Activated CD4-positive, alpha-beta T cell treated with anti-CD3 and anti-CD28 coated beads for 36 hours (primary cell): ENCODE measurements around the gene OR13C5. TPM values are rescaled to one million over a fixed set of nuclear protein-coding genes. Genes with fewer than 3 reads are reported as not detected.
"Not testable (repeated sequence)": the region's sequence is repeated elsewhere in the genome, so short reads cannot be mapped to it uniquely, and the experiment has no call there.

ENCODE experiments used
- ATAC-seq: fragments of 200-7000 bp; cut with Tn5 transposase; one replicate; pipeline ENCODE4 v1.10.0; 2021; ENCODE audit warnings: mild to moderate bottlenecking, moderate library complexity
- CTCF ChIA-PET: fragments of 350-600 bp; sonication (Branson Sonifier 250); formaldehyde crosslinking; loops from one replicate; lab custom pipeline; 2021; ENCODE audit warnings: antibody characterized with exemption; lab: Charles Lee
- POLR2A ChIA-PET: fragments of 350-600 bp; sonication (Branson Sonifier 250); formaldehyde crosslinking; loops from one replicate; lab custom pipeline; 2021; ENCODE audit warnings: antibody characterized with exemption, inconsistent platforms; lab: Charles Lee
- DNase-seq: peaks from one replicate; pipeline ENCODE4 v3.0.0-alpha.2; 2020
- H3K27ac Mint-ChIP-seq: one replicate; pipeline ENCODE4 v1.8.0; 2021; ENCODE audit warnings: mixed read lengths
- H3K27me3 Mint-ChIP-seq: one replicate; pipeline ENCODE4 v1.8.0; 2021; ENCODE audit warnings: mixed read lengths
- H3K36me3 Mint-ChIP-seq: one replicate; pipeline ENCODE4 v1.8.0; 2021; ENCODE audit warnings: low read depth, mixed read lengths
- H3K4me1 Mint-ChIP-seq: one replicate; pipeline ENCODE4 v1.8.0; 2021; ENCODE audit warnings: mixed read lengths
- H3K4me3 Mint-ChIP-seq: one replicate; pipeline ENCODE4 v1.8.0; 2021; ENCODE audit warnings: mild to moderate bottlenecking, moderate library complexity, mixed read lengths
- H3K9me3 Mint-ChIP-seq: one replicate; pipeline ENCODE4 v1.8.0; 2021; ENCODE audit warnings: low read depth, mixed read lengths
- intact Hi-C, 2 experiments: fragments of 100-400 bp; cut with DNase I in 1 of 2; cut with micrococcal nuclease in 1 of 2; formaldehyde crosslinking; loops; one replicate each; pipeline versions ENCODE4 v1.14.2 to v1.15.1; 2022 to 2024; cut with DNase I, micrococcal nuclease
- total RNA-seq, 2 experiments: library from RNA; stranded (reverse); gene quantifications; one replicate each; pipeline ENCODE4 v1.2.3, GENCODE V29; 2021

Gene OR13C5
- total RNA-seq, result not detected

DNA sequence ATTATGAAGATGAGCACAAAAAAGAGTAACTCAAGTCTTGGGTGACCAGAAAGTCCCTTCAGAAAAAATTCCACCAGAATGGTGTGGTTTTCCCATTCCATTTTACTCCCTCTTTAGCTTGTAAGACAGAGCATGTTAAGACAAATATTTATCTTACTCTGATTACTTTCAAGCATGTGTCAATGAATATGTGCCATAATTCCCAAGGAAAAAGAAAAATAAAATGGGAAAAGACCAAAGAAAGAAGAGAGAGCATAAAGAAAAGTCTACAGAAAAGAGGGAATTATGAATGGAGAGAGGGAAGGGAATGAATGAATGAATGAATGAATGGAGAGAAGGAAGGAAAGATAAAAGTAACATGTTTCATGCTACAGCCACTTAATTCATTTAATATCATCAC lies at the start of gene OR13C5:
OR13C5 (minus strand) TSS at position 101 of the 400 bp plus-strand sequence; CDS start at position 101, 0 bp downstream.
- DNase-seq, H3K4me3 Mint-ChIP-seq, ATAC-seq, H3K36me3 Mint-ChIP-seq, intact Hi-C loops, H3K27me3 Mint-ChIP-seq, H3K27ac Mint-ChIP-seq, H3K4me1 Mint-ChIP-seq, H3K9me3 Mint-ChIP-seq, CTCF ChIA-PET, POLR2A ChIA-PET: not testable (repeated sequence)

DNA sequence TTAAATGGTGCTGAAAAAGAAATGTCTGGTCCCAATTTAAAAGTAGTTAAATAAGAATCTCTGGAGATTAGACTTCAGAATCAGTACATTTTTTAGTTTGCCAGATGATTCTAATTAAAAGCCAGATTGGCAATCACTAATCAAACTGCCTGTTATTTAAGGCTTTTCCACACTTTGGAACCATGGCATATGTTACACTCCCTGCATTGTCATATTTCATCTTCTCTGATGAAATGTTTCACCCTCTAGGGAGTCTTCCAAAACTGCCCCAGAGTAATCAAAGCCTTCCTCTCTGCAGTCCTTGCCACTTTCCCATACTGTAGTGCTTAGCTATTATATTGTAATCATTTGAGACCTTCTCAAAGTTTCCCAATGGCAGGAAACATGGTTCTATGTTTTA lies 36.2 kb upstream of the OR13C5 start:
- ChIA-PET POLR2A (no interaction called here), CTCF (no interaction called here)
- ATAC-seq (no peak), DNase-seq (no peak)
- H3K36me3 Mint-ChIP-seq, result no peaks in the 10 kb centered on the region
- no peak overlapping the region for H3K27ac Mint-ChIP-seq
- H3K4me1 Mint-ChIP-seq, result no peaks in the 10 kb centered on the region
- H3K9me3 Mint-ChIP-seq, result peaks cover 21% of the 10 kb centered on the region
- H3K4me3 Mint-ChIP-seq, result no peak overlapping the region
- intact Hi-C loops, result no loop called here
- H3K27me3 Mint-ChIP-seq, result peaks cover 3% of the 10 kb centered on the region

DNA sequence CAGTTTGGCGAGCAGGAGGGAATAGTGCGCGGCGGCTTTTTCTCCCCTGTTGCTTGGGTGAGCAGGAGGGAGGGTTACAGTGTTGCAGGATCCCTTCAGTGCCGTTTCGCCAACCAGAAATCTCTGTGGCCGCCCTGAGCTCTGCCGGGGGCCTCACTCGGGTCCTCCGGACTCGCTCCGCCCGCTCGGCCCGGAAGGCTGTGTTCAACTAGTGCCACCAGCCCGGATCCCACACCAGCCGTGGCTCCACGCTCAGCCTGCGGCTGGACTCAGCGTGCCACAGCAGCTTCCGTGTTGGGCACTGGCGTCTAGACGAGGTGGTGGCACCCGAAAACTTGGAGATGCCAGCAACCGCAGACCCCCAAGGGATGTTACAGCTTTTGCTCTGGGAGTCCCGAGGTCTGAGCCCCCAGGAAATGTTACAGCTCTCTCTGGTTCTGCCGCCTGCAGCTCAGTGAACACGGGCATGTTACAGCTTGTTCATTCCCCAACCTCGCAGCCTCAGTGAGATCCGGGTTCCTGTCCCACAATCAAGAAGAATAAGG lies 34.8 kb upstream of the OR13C5 start:
- Mint-ChIP-seq H3K9me3 (peaks cover 11% of the 10 kb centered on the region), H3K4me1 (no peaks in the 10 kb centered on the region), H3K4me3 (no peak overlapping the region), H3K36me3 (no peaks in the 10 kb centered on the region), H3K27me3 (peaks cover 3% of the 10 kb centered on the region), H3K27ac (no peak overlapping the region)
- ChIA-PET POLR2A (no interaction called here), CTCF (no interaction called here)
- ATAC-seq (no peak), DNase-seq (no peak)
- intact Hi-C loops, result no loop called here

GRCh38 chr9:104625964-104626363 lies 26.8 kb upstream of the OR13C5 start:
- ATAC-seq, DNase-seq, H3K4me1 Mint-ChIP-seq, H3K27me3 Mint-ChIP-seq, CTCF ChIA-PET, H3K4me3 Mint-ChIP-seq, intact Hi-C loops, H3K36me3 Mint-ChIP-seq, H3K27ac Mint-ChIP-seq, H3K9me3 Mint-ChIP-seq: not testable (repeated sequence)
- POLR2A ChIA-PET, result interaction anchor here (0.8 kb wide), 1 partner anchor 23 kb away, joined by 5 read pairs; no protein-coding TSS in a partner anchor

- no peaks in the 10 kb centered on the region for H3K36me3 Mint-ChIP-seq
- H3K9me3 Mint-ChIP-seq, result peaks cover 4% of the 10 kb centered on the region
- ChIA-PET CTCF (no interaction called here), POLR2A (no interaction called here)
- no peak for DNase-seq
- H3K4me3 Mint-ChIP-seq, result no peak within 1 kb of the TSS
- no peak within 1 kb of the TSS for H3K27ac Mint-ChIP-seq
- intact Hi-C loops, result loop anchor here in 1 of 2 experiments (5.0 kb wide), 1 partner anchor 49 kb away; no protein-coding TSS in a partner anchor
- H3K27me3 Mint-ChIP-seq, result peaks cover 3% of the 10 kb centered on the region
- ATAC-seq, result no peak
- H3K4me1 Mint-ChIP-seq, result no peaks in the 10 kb centered on the region
These were observed 18.9 kb upstream of the OR13C5 start, which contains the start of gene OR13C9 for GRCh38 chr9:104618104-104618503. Gene OR13C9, minus strand, starts transcription at chr9:104618204. Its CDS starts 0 bp downstream, at chr9:104618204.

DNA sequence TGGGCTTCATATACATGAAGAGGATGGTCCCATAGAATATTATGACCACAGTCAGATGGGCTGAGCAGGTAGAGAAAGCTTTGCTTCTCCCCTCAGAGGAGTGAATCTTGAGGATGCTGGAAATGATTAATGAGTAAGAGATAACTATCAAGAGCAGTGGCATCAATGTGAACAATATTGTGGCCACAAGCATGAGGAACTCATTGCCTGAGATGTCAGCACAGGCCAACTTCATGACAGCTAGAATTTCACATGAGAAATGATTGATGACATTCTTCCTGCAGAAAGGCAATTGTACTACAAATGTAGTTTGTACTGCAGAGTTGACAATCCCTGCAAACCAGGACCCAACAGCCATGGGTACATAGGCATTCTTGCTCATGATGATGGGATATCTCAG lies 18.2 kb upstream of the OR13C5 start:
- ChIA-PET CTCF (interaction anchor here (0.6 kb wide), 1 partner anchor 146 kb away, joined by 3 read pairs; no protein-coding TSS in a partner anchor), POLR2A (no interaction called here)
- Mint-ChIP-seq H3K36me3 (no peaks in the 10 kb centered on the region), H3K4me1 (no peaks in the 10 kb centered on the region), H3K27ac (no peak overlapping the region), H3K27me3 (peaks cover 3% of the 10 kb centered on the region), H3K4me3 (no peak overlapping the region), H3K9me3 (peaks cover 3% of the 10 kb centered on the region)
- intact Hi-C loops, result loop anchor here in 1 of 2 experiments (5.0 kb wide), 1 partner anchor 50 kb away; no protein-coding TSS in a partner anchor
- DNase-seq, result no peak
- no peak for ATAC-seq

GRCh38 chr9:104611213-104611612 lies 12.0 kb upstream of the OR13C5 start:
- peaks cover 3% of the 10 kb centered on the region for H3K9me3 Mint-ChIP-seq
- ATAC-seq (no peak), DNase-seq (no peak)
- no peaks in the 10 kb centered on the region for H3K36me3 Mint-ChIP-seq
- H3K4me3 Mint-ChIP-seq, result no peak overlapping the region
- CTCF ChIA-PET, result no interaction called here
- H3K27me3 Mint-ChIP-seq, result peaks cover 3% of the 10 kb centered on the region
- no peak overlapping the region for H3K27ac Mint-ChIP-seq
- H3K4me1 Mint-ChIP-seq, result no peaks in the 10 kb centered on the region
- POLR2A ChIA-PET, result no interaction called here
- intact Hi-C loops, result no loop called here

DNA sequence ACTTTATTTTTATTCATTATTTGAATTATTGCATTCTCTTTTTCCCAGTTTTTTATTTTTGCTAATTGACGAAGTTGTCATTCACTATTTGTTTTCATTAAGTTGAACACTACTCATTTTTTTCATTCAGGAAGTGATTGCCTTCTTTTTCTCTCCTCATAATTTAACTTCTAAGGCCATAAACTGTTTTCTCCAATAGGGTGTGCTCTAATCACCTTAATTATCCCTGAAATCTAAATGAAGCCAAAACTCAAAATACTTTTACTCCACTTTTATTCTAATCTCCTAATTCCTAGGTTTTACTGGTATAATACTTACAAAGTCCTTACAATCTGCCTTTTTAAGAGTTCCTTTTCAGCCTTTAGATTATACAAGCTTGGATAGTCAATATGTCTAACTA lies 9.1 kb upstream of the OR13C5 start:
- no peaks in the 10 kb centered on the region for H3K36me3 Mint-ChIP-seq
- H3K4me3 Mint-ChIP-seq, result no peak overlapping the region
- H3K27ac Mint-ChIP-seq, result no peak overlapping the region
- no peak for ATAC-seq
- intact Hi-C loops, result no loop called here
- ChIA-PET CTCF (no interaction called here), POLR2A (no interaction called here)
- no peaks in the 10 kb centered on the region for H3K9me3 Mint-ChIP-seq
- no peaks in the 10 kb centered on the region for H3K4me1 Mint-ChIP-seq
- DNase-seq, result no peak
- H3K27me3 Mint-ChIP-seq, result no peaks in the 10 kb centered on the region

DNA sequence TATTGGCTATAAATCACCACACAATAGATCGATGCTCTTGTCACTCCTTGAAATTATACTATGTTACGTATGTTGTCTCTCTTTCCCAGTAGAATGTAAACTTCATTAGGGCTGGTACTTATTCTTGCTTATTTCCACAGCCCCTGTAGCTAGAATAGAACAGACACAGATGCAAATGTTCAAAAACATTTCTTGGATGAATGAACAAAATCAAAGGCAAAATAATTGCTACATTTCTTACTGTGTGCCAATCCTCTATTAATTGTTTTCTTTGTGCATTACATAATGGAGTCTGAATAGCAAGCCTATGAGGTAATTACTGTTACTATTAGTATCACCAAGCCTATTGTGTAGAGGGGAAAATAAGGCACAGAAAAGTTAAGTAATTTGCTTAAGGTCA lies 6.9 kb upstream of the OR13C5 start:
- Mint-ChIP-seq H3K27me3 (peaks cover 2% of the 10 kb centered on the region), H3K27ac (no peak overlapping the region), H3K4me3 (no peak overlapping the region), H3K36me3 (no peaks in the 10 kb centered on the region), H3K9me3 (no peaks in the 10 kb centered on the region), H3K4me1 (no peaks in the 10 kb centered on the region)
- no peak for ATAC-seq
- POLR2A ChIA-PET, result no interaction called here
- CTCF ChIA-PET, result no interaction called here
- intact Hi-C loops, result no loop called here
- DNase-seq, result no peak

GRCh38 chr9:104605527-104605926 lies 6.3 kb upstream of the OR13C5 start, which contains the start of gene OR13C2:
Gene OR13C2, minus strand, starts transcription at chr9:104605627. Its CDS starts 0 bp downstream, at chr9:104605627.
- intact Hi-C loops, POLR2A ChIA-PET, DNase-seq, H3K27me3 Mint-ChIP-seq, H3K9me3 Mint-ChIP-seq, CTCF ChIA-PET, H3K4me1 Mint-ChIP-seq, H3K4me3 Mint-ChIP-seq, H3K36me3 Mint-ChIP-seq, H3K27ac Mint-ChIP-seq, ATAC-seq: not testable (repeated sequence)

- no peaks in the 10 kb centered on the region for H3K36me3 Mint-ChIP-seq
- POLR2A ChIA-PET, result no interaction called here
- ATAC-seq (no peak), DNase-seq (no peak)
- intact Hi-C loops, result loop anchor here in 1 of 2 experiments (5.0 kb wide), 1 partner anchor 138 kb away; no protein-coding TSS in a partner anchor
- peaks cover 2% of the 10 kb centered on the region for H3K27me3 Mint-ChIP-seq
- CTCF ChIA-PET, result no interaction called here
- H3K4me1 Mint-ChIP-seq, result no peaks in the 10 kb centered on the region
- no peaks in the 10 kb centered on the region for H3K9me3 Mint-ChIP-seq
- no peak overlapping the region for H3K4me3 Mint-ChIP-seq
- no peak overlapping the region for H3K27ac Mint-ChIP-seq
These were observed 5.6 kb upstream of the OR13C5 start for GRCh38 chr9:104604801-104605200.

GRCh38 chr9:104598749-104599148 lies 464 bp downstream of the OR13C5 start:
- DNase-seq, H3K4me1 Mint-ChIP-seq, ATAC-seq, intact Hi-C loops, H3K36me3 Mint-ChIP-seq, POLR2A ChIA-PET, H3K27me3 Mint-ChIP-seq, CTCF ChIA-PET, H3K4me3 Mint-ChIP-seq, H3K9me3 Mint-ChIP-seq, H3K27ac Mint-ChIP-seq: not testable (repeated sequence)
